ENCODE data around the gene PLCG2. TPM values are rescaled to one million over a fixed set of nuclear protein-coding genes. Genes with fewer than 3 reads are reported as not detected.
"Not testable (repeated sequence)": the region's sequence is repeated elsewhere in the genome, so short reads cannot be mapped to it uniquely, and the experiment has no call there.

Gene PLCG2
- polyA plus RNA-seq, 3 donors = 19.5 to 47.4 (median 35.5) TPM

- no peak overlapping the region for H3K4me3 Mint-ChIP-seq
- Histone ChIP-seq H3K4me2 (replicated peaks; ENCODE audit: extremely low read depth, low read length, poor library complexity, severe bottlenecking) (no peak overlapping the region), H3K27ac (ENCODE audit: low read depth in 1 of 2, low read length in 2 of 2) (no peak overlapping the region), H3K9me3 (replicated peaks in 1 of 2; ENCODE audit: control insufficient read depth in 1 of 2, insufficient read depth in 1 of 2, low read length in 2 of 2) (peaks cover 25 to 31% of the 10 kb centered on the region in 2 donors), H3K36me3 (replicated peaks in 1 of 2; ENCODE audit: control insufficient read depth in 1 of 2, insufficient read depth in 2 of 2, low read length in 2 of 2) (no peaks in the 10 kb centered on the region), H3K27me3 (ENCODE audit: control insufficient read depth in 2 of 2, insufficient read depth in 2 of 2, low read length in 2 of 2) (peaks cover 3 to 20% of the 10 kb centered on the region in 2 donors), H2AFZ (ENCODE audit: insufficient read depth, low read depth, low read length, poor library complexity, severe bottlenecking) (no peak overlapping the region), H4K20me1 (ENCODE audit: insufficient read depth, low read length) (no peaks in the 10 kb centered on the region), H3K79me2 (ENCODE audit: insufficient read depth, low read length) (no peaks in the 10 kb centered on the region), H3K4me1 (ENCODE audit: control insufficient read depth in 1 of 2, insufficient read depth in 2 of 2, low read length in 2 of 2) (peaks cover 0 to 6% of the 10 kb centered on the region in 2 donors), H3K9ac (ENCODE audit: insufficient read depth, low read length, poor library complexity, severe bottlenecking) (no peak overlapping the region), H3K4me3 (replicated peaks in 1 of 3; ENCODE audit: low read depth in 2 of 3, low read length in 3 of 3) (no peak overlapping the region)
- 88% methylated on average over 5 of the region's 9 CpGs for WGBS (ENCODE audit: insufficient coverage)
- no peak for TF ChIP-seq CTCF (IDR thresholded peaks at IDR 0.05)
- peaks cover 31 to 52% (median 39%) of the 10 kb centered on the region in 7 donors for H3K9me3 Mint-ChIP-seq
- peaks cover 10 to 21% (median 20%) of the 10 kb centered on the region in 3 donors for H3K27me3 Mint-ChIP-seq (ENCODE audit: low read depth in 3 of 3)
- H3K4me1 Mint-ChIP-seq = peaks cover 11% of the 10 kb centered on the region
- peaks cover 2 to 3% of the 10 kb centered on the region in 2 donors for H3K36me3 Mint-ChIP-seq
- H3K27ac Mint-ChIP-seq = no peak overlapping the region
- intact Hi-C loops (cut with micrococcal nuclease) = no loop called here
- no peak for DNase-seq
Observed at GRCh38 chr16:82008957-82009592, 230.0 kb downstream of the PLCG2 start.

- H3K27ac ChIP-seq (ENCODE audit: low read depth in 1 of 2, low read length in 2 of 2); DNase-seq; H2AFZ ChIP-seq (ENCODE audit: insufficient read depth, low read depth, low read length, poor library complexity, severe bottlenecking); H3K4me1 ChIP-seq (ENCODE audit: control insufficient read depth in 1 of 2, insufficient read depth in 2 of 2, low read length in 2 of 2); H3K36me3 ChIP-seq (replicated peaks in 1 of 2; ENCODE audit: control insufficient read depth in 1 of 2, insufficient read depth in 2 of 2, low read length in 2 of 2); H3K27ac Mint-ChIP-seq; H3K4me2 ChIP-seq (replicated peaks; ENCODE audit: extremely low read depth, low read length, poor library complexity, severe bottlenecking); H3K9ac ChIP-seq (ENCODE audit: insufficient read depth, low read length, poor library complexity, severe bottlenecking); H3K4me3 ChIP-seq (replicated peaks in 1 of 3; ENCODE audit: low read depth in 2 of 3, low read length in 3 of 3); H3K36me3 Mint-ChIP-seq; H3K4me3 Mint-ChIP-seq; H3K79me2 ChIP-seq (ENCODE audit: insufficient read depth, low read length); intact Hi-C loops (cut with micrococcal nuclease); H4K20me1 ChIP-seq (ENCODE audit: insufficient read depth, low read length): not testable (repeated sequence)
- H3K27me3 Mint-ChIP-seq (ENCODE audit: low read depth in 3 of 3) = peaks cover 10 to 21% (median 18%) of the 10 kb centered on the region in 3 donors
- H3K4me1 Mint-ChIP-seq = peaks cover 11% of the 10 kb centered on the region
- no CpG with 5 or more reads among the region's 4 CpGs for WGBS (ENCODE audit: insufficient coverage)
- peaks cover 31 to 52% (median 39%) of the 10 kb centered on the region in 7 donors for H3K9me3 Mint-ChIP-seq
- peaks cover 3 to 20% of the 10 kb centered on the region in 2 donors for H3K27me3 ChIP-seq (ENCODE audit: control insufficient read depth in 2 of 2, insufficient read depth in 2 of 2, low read length in 2 of 2)
- peaks cover 25 to 33% of the 10 kb centered on the region in 2 donors for H3K9me3 ChIP-seq (replicated peaks in 1 of 2; ENCODE audit: control insufficient read depth in 1 of 2, insufficient read depth in 1 of 2, low read length in 2 of 2)
Observed at GRCh38 chr16:82009789-82010188, 230.7 kb downstream of the PLCG2 start.

All from CD14-positive monocyte (primary cell).